GM12801 (cell line): ENCODE data around the gene ANKEF1.

ENCODE experiments used
- TF ChIP-seq, protein P1 (sequence below): IDR thresholded peaks from one replicate; pipeline ENCODE4 v1.5.1; 2011; ENCODE audit warnings: control low read depth; ENCODE audit not compliant: insufficient read length; ENCODE audit errors: extremely low read depth

The ANKEF1 gene

DNA sequence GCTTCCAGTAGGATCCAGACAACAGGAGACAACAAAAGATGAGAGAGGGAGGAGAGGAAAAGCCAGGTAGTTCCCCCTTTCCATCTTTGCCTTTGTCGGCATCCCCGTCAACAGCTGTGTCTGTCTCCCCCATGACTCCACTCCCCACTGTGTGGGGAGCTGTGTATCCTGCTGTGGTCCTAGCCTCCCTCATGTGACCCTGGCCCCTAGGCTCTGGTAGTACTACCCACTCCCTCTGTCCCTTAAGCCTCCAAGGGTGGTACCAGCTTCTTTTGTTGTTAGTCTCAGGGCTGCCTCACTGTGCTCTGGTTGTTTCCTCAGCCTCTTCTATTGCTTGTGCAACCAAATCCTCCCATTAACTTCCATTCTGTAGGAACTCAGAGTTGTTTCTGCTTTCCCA, 28.7 kb downstream of the ANKEF1 start:
- TF ChIP-seq, protein P1, sequence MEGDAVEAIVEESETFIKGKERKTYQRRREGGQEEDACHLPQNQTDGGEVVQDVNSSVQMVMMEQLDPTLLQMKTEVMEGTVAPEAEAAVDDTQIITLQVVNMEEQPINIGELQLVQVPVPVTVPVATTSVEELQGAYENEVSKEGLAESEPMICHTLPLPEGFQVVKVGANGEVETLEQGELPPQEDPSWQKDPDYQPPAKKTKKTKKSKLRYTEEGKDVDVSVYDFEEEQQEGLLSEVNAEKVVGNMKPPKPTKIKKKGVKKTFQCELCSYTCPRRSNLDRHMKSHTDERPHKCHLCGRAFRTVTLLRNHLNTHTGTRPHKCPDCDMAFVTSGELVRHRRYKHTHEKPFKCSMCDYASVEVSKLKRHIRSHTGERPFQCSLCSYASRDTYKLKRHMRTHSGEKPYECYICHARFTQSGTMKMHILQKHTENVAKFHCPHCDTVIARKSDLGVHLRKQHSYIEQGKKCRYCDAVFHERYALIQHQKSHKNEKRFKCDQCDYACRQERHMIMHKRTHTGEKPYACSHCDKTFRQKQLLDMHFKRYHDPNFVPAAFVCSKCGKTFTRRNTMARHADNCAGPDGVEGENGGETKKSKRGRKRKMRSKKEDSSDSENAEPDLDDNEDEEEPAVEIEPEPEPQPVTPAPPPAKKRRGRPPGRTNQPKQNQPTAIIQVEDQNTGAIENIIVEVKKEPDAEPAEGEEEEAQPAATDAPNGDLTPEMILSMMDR, result no peak

DNA sequence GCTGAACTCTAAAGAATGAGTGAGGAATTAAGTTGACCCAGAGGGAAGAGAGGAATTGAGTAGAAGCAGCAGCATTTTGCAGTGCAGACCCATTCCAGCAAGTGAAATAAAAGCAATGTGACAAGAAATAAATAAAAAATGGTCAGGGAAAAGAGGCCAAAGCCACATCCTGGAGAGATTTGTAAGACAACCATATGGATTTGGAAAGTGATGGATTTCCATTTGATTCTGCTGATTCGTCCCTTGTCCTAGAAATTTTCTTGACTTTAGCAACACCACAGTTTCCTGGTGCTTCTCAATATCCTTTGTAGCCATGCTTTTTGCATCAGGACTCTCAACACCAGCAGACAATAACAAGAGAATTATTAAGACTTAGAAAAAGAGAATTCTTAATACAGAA, 29.8 kb downstream of the ANKEF1 start:
- TF ChIP-seq, protein P1, result no peak

DNA sequence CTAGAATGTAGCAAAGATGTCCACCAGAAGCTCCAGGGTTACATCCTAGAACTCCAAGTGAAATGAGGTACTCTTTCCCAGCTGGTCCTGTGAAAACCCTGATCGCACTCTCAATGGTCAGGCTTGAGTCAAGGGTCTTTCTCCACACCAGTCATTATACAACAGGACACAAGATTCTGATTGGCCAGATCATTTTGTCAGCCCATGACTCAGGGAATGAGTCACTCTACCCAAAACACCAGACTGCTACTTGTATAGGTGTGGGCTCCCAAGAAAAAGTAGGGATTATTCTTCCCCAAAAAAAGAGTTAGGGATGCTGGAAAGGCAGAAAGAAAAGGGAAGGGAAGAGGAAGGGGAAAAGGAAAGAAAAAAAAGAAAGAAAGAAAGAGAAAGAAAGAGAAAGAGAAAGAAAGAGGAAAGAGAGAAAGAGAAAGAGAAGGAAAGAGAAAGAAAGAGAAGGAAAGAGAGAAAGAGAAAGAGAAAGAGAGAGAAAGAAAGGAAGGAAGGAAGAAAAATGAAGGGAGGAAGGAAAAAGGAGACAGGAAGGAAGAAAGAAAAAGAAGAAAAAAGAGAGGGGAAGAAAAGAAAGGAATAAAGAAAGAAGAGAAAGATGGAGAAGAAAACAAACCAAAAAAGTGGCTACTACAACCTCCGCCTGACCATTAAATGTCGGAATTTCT, 30.5 kb downstream of the ANKEF1 start:
- TF ChIP-seq, protein P1, result no peak

DNA sequence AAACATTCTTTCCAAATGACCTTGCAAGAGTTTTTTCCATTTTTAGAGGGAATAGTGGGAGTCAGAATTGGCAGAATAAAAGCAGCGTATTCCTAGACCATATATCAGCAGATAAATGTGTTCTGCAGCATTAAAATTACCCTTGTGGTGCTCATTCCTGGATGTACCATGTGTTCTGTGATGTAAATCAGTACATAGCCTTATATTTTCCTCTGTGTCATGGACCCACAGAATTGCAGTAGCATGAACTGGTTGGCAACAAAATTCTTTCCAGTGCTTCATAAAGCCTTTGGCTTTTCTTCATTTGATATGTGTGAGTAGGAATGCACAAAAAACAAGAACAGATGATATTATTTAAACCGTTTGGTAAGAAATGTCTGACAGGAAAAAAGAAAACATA, 32.5 kb downstream of the ANKEF1 start:
- TF ChIP-seq, protein P1, result no peak

DNA sequence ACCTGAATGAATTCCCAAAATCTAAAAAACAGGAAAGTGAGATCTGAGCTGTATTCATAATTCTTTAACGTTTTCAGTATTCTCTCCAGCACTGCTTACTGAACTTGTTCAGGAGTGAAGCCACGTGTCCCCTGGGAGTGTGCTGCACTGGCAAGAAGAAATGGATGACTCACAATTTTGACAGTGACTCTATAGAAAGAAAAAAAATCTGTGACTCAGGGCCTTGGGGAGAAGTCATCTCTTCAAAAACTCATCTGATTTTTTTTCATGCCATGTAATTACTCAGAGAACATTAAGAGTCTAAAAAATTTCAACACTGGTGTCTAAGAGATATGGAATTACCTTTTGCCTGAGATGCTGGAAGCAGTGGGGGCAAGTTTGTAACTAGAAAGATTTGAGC, 39.7 kb downstream of the ANKEF1 start:
- TF ChIP-seq, protein P1, result no peak

DNA sequence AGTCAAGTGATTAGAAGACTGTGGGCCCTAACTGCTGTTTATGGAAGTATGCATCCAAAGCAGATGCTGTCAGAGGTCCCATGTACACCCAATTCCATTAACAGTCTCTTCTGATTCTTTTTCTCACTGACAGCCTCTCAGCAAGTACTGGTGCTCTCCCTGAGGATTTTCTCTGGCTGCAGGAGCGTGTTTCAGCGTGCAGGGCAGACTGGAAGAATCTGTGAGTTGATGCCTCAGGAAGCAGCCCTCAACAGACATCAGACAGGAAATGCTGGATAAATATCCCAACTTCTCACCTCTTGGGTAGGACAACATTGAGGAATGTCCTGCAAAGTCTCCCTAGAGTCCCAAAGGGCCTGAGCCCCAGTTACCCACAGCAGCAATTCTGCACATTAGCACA, 40.8 kb downstream of the ANKEF1 start:
- TF ChIP-seq, protein P1, result no peak

DNA sequence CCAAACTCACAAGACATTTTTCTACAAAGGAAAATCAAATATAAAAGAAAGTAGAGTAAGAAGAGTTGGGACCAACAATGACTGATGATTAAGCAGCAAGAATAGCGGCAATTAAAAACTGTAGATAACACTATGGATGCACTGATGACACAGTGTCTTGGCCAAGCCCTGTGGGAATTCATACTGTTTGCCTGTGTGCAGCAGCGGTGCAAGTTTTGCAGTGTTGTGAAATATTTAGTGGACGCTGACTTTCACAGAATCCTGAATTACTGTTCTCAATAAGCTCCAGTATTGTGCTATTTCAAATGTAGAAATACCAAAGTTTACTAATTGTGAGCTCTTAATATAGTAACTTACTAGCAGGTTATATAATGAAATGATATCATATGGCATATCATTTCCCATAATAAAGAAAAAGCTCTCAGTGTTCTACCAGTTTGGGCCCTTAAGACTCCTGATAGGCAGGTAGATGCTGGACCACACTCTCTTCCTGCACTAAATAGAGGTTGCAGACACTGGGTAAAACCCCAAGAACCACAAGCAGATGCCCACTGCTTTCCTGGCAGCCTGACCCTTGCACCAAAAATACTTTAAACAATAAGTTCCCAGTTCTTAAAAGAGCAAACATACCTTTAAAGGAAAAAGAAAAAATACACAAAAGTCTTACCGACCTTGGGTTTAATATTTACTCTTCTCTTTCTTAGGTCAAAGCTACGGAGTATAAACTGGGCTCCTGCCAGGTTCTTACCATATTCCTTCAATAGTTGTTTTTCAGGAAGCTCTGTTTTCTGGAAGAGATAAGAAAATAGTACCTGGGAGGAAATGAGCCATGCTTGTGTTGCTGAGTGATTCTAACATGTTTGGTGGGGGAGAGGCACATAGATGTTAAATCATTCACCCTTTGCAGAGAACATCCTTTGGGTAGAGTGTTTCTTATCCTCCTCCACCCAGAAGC, 41.6 kb downstream of the ANKEF1 start:
- TF ChIP-seq, protein P1, result no peak
